ACC112 (cell line): ENCODE results near the gene TMC8.

Experiments
- H2AFZ ChIP-seq: fragments of 200-600 bp; sonication (generic); one replicate; pipeline ENCODE4 v1.6.0; 2017; ENCODE audit warnings: antibody characterized with exemption, low read length; ENCODE audit not compliant: unreplicated experiment
- H3K27ac ChIP-seq: fragments of 200-600 bp; sonication (generic); 2 replicates; pipeline ENCODE4 v1.5.1; 2014; ENCODE audit warnings: low read depth, mild to moderate bottlenecking, antibody characterized with exemption, low read length, moderate library complexity
- H3K27me3 ChIP-seq: fragments of 200-600 bp; sonication (generic); 2 replicates; pipeline ENCODE4 v1.6.1; 2014; ENCODE audit warnings: mild to moderate bottlenecking, antibody characterized with exemption, low read length, moderate library complexity, mixed read lengths; ENCODE audit not compliant: insufficient read depth
- H3K36me3 ChIP-seq: fragments of 200-600 bp; sonication (generic); 2 replicates; pipeline ENCODE4 v1.6.1; 2016; ENCODE audit warnings: mild to moderate bottlenecking, antibody characterized with exemption, low read length, moderate library complexity, mixed read lengths; ENCODE audit not compliant: insufficient read depth
- H3K4me1 ChIP-seq: fragments of 200-600 bp; sonication (generic); one replicate; pipeline ENCODE4 v1.6.1; 2016; ENCODE audit warnings: low read length, mixed read lengths; ENCODE audit not compliant: insufficient read depth, unreplicated experiment, control insufficient read depth
- H3K4me3 ChIP-seq: fragments of 200-600 bp; sonication (generic); 2 replicates; pipeline ENCODE4 v1.5.1; 2014; ENCODE audit warnings: mild to moderate bottlenecking, low read depth, low read length
- H3K79me2 ChIP-seq: fragments of 200-600 bp; sonication (generic); one replicate; pipeline ENCODE4 v1.6.0; 2016; ENCODE audit warnings: low read length; ENCODE audit not compliant: control insufficient read depth, unreplicated experiment, insufficient read depth

The TMC8 gene

GRCh38 chr17:78131172-78132083 is 857 bp downstream of the TMC8 start:
- Histone ChIP-seq H3K79me2 (no peaks in the 10 kb centered on the region), H3K4me1 (no peaks in the 10 kb centered on the region), H3K36me3 (no peaks in the 10 kb centered on the region), H3K27ac (no peak overlapping the region), H3K4me3 (no peak overlapping the region), H3K27me3 (peaks cover 26% of the 10 kb centered on the region; the same call in 1 of the 2 replicates), H2AFZ (no peak overlapping the region)

GRCh38 chr17:78132084-78132676 is 1.6 kb downstream of the TMC8 start:
- Histone ChIP-seq H3K4me1 (no peaks in the 10 kb centered on the region), H2AFZ (no peak overlapping the region), H3K27me3 (peaks cover 26% of the 10 kb centered on the region; the same call in 1 of the 2 replicates), H3K79me2 (no peaks in the 10 kb centered on the region), H3K36me3 (no peaks in the 10 kb centered on the region), H3K4me3 (no peak overlapping the region), H3K27ac (no peak overlapping the region)

GRCh38 chr17:78132767-78133178 is 2.2 kb downstream of the TMC8 start:
- H2AFZ ChIP-seq: no peak overlapping the region
- H3K27ac ChIP-seq: no peak overlapping the region
- no peaks in the 10 kb centered on the region for H3K79me2 ChIP-seq
- H3K4me3 ChIP-seq: no peak overlapping the region
- peaks cover 22% of the 10 kb centered on the region; the same call in 1 of the 2 replicates for H3K27me3 ChIP-seq
- H3K36me3 ChIP-seq: no peaks in the 10 kb centered on the region
- no peaks in the 10 kb centered on the region for H3K4me1 ChIP-seq

- H3K79me2 ChIP-seq: no peaks in the 10 kb centered on the region
- H3K36me3 ChIP-seq: no peaks in the 10 kb centered on the region
- no peaks in the 10 kb centered on the region for H3K4me1 ChIP-seq
- no peak overlapping the region for H3K4me3 ChIP-seq
- no peak overlapping the region for H2AFZ ChIP-seq
- H3K27ac ChIP-seq: no peak overlapping the region
- H3K27me3 ChIP-seq: peaks cover 19% of the 10 kb centered on the region; the same call in 1 of the 2 replicates
Measured at GRCh38 chr17:78133179-78133951, 2.8 kb downstream of the TMC8 start.

GRCh38 chr17:78133971-78134898 is 3.7 kb downstream of the TMC8 start:
- no peaks in the 10 kb centered on the region for H3K79me2 ChIP-seq
- H3K27me3 ChIP-seq: peaks cover 19% of the 10 kb centered on the region; the same call in 1 of the 2 replicates
- H3K4me3 ChIP-seq: no peak overlapping the region
- no peak overlapping the region for H3K27ac ChIP-seq
- H3K36me3 ChIP-seq: no peaks in the 10 kb centered on the region
- no peak overlapping the region for H2AFZ ChIP-seq
- H3K4me1 ChIP-seq: no peaks in the 10 kb centered on the region

GRCh38 chr17:78134899-78135385 is 4.4 kb downstream of the TMC8 start:
- peaks cover 19% of the 10 kb centered on the region; the same call in 1 of the 2 replicates for H3K27me3 ChIP-seq
- H2AFZ ChIP-seq: no peak overlapping the region
- no peak overlapping the region for H3K27ac ChIP-seq
- H3K79me2 ChIP-seq: no peaks in the 10 kb centered on the region
- no peak overlapping the region for H3K4me3 ChIP-seq
- no peaks in the 10 kb centered on the region for H3K4me1 ChIP-seq
- no peaks in the 10 kb centered on the region for H3K36me3 ChIP-seq

GRCh38 chr17:78135858-78136500 is 5.4 kb downstream of the TMC8 start:
- H3K79me2 ChIP-seq: no peaks in the 10 kb centered on the region
- peaks cover 14% of the 10 kb centered on the region; the same call in 1 of the 2 replicates for H3K27me3 ChIP-seq
- no peak overlapping the region for H3K4me3 ChIP-seq
- H3K4me1 ChIP-seq: no peaks in the 10 kb centered on the region
- H2AFZ ChIP-seq: no peak overlapping the region
- H3K27ac ChIP-seq: no peak overlapping the region
- no peaks in the 10 kb centered on the region for H3K36me3 ChIP-seq

GRCh38 chr17:78137392-78138203 is 7.0 kb downstream of the TMC8 start:
- H3K4me1 ChIP-seq: peaks cover 3% of the 10 kb centered on the region
- no peak overlapping the region for H3K27ac ChIP-seq
- H3K36me3 ChIP-seq: no peaks in the 10 kb centered on the region
- H3K27me3 ChIP-seq: 0 out of 2 replicates have a peak, but pooled peaks cover 5% of the 10 kb centered on the region
- no peak overlapping the region for H3K4me3 ChIP-seq
- no peak overlapping the region for H2AFZ ChIP-seq
- H3K79me2 ChIP-seq: no peaks in the 10 kb centered on the region
